ENCODE data around the gene TUT1. TPM values are rescaled to one million over a fixed set of nuclear protein-coding genes. Genes with fewer than 3 reads are reported as not detected.
A peak's percentile ranks its signal among the peaks of the same experiment; 100 is the strongest.

TUT1 gene
- total and polyA plus RNA-seq, 4 donors: 5.6 to 15.8 (median 13.7) TPM

DNA sequence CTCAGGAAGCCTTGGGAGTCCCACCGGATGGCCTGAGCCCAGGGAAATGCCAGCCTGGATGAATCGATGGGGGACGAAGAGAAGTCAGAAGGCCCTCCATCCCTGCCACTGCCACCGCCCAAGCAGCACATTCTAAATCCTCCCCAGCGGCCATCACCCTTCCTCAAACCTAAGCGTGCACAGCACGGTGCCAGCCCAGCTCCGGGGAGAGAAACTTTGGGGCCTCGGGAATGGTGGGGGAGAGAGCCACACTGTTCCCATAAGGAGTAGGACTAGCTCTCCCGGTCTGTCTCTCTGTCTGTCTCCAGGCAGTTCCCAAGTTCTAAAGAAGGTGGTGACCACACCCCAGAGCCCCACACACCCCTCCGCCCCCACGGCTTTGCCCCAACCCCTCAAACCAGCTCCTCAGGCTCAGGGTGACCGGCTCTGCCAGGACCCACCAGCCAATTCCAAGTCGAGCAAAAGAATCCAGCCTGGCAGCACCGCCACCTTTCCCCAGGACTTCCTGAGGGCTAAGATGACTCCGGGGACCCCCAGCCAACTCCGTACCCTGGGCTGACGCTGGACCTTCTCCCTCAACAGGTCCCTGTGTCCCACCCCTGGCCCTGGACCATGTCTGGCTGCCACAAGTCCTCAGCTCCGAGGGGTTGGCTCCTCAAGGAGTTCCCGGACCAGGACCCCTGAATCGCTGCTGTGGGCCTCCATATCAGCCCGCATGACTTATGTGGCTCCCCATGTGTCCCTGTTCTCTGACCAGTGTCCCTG is 47.5 kb downstream of the TUT1 start (continued):
- TF ChIP-seq, protein P1, sequence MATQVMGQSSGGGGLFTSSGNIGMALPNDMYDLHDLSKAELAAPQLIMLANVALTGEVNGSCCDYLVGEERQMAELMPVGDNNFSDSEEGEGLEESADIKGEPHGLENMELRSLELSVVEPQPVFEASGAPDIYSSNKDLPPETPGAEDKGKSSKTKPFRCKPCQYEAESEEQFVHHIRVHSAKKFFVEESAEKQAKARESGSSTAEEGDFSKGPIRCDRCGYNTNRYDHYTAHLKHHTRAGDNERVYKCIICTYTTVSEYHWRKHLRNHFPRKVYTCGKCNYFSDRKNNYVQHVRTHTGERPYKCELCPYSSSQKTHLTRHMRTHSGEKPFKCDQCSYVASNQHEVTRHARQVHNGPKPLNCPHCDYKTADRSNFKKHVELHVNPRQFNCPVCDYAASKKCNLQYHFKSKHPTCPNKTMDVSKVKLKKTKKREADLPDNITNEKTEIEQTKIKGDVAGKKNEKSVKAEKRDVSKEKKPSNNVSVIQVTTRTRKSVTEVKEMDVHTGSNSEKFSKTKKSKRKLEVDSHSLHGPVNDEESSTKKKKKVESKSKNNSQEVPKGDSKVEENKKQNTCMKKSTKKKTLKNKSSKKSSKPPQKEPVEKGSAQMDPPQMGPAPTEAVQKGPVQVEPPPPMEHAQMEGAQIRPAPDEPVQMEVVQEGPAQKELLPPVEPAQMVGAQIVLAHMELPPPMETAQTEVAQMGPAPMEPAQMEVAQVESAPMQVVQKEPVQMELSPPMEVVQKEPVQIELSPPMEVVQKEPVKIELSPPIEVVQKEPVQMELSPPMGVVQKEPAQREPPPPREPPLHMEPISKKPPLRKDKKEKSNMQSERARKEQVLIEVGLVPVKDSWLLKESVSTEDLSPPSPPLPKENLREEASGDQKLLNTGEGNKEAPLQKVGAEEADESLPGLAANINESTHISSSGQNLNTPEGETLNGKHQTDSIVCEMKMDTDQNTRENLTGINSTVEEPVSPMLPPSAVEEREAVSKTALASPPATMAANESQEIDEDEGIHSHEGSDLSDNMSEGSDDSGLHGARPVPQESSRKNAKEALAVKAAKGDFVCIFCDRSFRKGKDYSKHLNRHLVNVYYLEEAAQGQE (IDR thresholded peaks at IDR 0.05): no peak
- TF ChIP-seq, protein P2, sequence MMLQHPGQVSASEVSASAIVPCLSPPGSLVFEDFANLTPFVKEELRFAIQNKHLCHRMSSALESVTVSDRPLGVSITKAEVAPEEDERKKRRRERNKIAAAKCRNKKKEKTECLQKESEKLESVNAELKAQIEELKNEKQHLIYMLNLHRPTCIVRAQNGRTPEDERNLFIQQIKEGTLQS (IDR thresholded peaks at IDR 0.05): no peak
- TF ChIP-seq, protein P3, sequence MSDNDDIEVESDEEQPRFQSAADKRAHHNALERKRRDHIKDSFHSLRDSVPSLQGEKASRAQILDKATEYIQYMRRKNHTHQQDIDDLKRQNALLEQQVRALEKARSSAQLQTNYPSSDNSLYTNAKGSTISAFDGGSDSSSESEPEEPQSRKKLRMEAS (IDR thresholded peaks at IDR 0.05): no peak
- TF ChIP-seq SP1 (IDR thresholded peaks at IDR 0.05) (no peak), EGR1 (IDR thresholded peaks at IDR 0.05; ENCODE audit: low read depth in 2 of 2) (no peak)

DNA sequence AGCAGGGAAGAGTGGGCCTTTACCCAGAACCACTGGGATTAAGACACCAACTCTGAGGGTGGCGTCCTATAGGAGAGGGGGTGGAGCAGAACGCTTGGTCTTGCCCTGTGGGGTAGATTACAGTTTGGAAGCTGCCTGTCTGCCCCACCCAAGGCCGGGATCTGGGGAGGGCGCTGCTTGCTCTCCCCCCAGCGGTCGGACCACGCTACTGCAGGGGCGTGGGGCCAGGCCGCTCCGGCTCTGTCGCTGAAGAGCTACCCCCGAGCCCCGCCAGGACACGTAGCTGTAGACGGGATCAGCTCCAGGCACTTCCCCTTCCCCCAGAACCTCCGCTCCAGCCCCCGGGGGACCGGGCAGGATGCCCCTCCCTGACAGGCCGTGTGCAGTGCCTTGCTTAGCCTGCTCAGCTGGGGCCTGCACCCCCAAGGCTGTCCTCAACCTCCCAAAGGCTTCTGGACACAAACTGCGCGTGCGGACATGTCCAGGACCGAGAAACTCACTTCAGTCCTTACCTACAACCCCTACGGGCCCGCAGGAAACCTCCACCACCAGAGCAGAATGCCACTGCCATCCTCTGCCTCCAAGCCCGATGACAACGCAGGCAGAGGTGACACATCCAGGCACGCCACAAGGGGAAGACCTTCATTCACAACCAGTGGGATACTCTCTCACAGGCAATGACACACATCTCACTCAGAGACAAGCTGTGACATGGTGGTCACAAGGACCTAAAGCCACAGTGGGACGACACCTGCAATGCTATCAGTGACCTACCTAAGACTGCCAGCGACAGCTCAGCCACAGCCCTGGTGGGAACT is 48.4 kb downstream of the TUT1 start:
- Histone ChIP-seq H3K27ac (ENCODE audit: low read depth in 1 of 2, low read length in 2 of 2) (peak overlapping the region; percentile 72 to 94), H3K9me3 (ENCODE audit: control insufficient read depth in 4 of 4, low read length in 3 of 4) (no peaks in the 10 kb centered on the region), H3K36me3 (ENCODE audit: control insufficient read depth in 4 of 4, insufficient read depth in 3 of 4, low read depth in 1 of 4, low read length in 3 of 4) (no peaks in the 10 kb centered on the region), H3K4me1 (ENCODE audit: control insufficient read depth in 4 of 4, insufficient read depth in 4 of 4, low read length in 3 of 4) (peaks cover 20 to 86% (median 68%) of the 10 kb centered on the region in 4 donors), H3K9ac (ENCODE audit: low read depth in 1 of 2, low read length in 2 of 2) (peak overlapping the region in 1 of 2 donors; percentile 12), H3K4me3 (ENCODE audit: low read depth in 1 of 3, low read length in 3 of 3) (peak overlapping the region in 2 of 3 donors; percentile 34 to 91), H3K27me3 (ENCODE audit: control insufficient read depth in 4 of 4, insufficient read depth in 4 of 4, low read length in 3 of 4) (no peaks in the 10 kb centered on the region)
- peak; percentile 87 for DNase-seq (ENCODE audit: low spot score)
- WGBS: 9% methylated on average over 30 of the region's 30 CpGs
- TF ChIP-seq HNF4G (IDR thresholded peaks at IDR 0.05): no peak
- TF ChIP-seq TAF1 (conservative IDR thresholded peaks at IDR 0.05): no peak
- TF ChIP-seq NR2F2 (IDR thresholded peaks at IDR 0.05): no peak
- peak; percentile 87 to 92 for TF ChIP-seq RAD21 (IDR thresholded peaks at IDR 0.05)
- TF ChIP-seq, protein P4, sequence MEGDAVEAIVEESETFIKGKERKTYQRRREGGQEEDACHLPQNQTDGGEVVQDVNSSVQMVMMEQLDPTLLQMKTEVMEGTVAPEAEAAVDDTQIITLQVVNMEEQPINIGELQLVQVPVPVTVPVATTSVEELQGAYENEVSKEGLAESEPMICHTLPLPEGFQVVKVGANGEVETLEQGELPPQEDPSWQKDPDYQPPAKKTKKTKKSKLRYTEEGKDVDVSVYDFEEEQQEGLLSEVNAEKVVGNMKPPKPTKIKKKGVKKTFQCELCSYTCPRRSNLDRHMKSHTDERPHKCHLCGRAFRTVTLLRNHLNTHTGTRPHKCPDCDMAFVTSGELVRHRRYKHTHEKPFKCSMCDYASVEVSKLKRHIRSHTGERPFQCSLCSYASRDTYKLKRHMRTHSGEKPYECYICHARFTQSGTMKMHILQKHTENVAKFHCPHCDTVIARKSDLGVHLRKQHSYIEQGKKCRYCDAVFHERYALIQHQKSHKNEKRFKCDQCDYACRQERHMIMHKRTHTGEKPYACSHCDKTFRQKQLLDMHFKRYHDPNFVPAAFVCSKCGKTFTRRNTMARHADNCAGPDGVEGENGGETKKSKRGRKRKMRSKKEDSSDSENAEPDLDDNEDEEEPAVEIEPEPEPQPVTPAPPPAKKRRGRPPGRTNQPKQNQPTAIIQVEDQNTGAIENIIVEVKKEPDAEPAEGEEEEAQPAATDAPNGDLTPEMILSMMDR (IDR thresholded peaks at IDR 0.05; ENCODE audit: low read depth, low read length, missing input control): peak; percentile 97
- TF ChIP-seq, protein P1 (IDR thresholded peaks at IDR 0.05): no peak
- TF ChIP-seq FOXA2 (IDR thresholded peaks at IDR 0.05): no peak
- TF ChIP-seq RXRA (IDR thresholded peaks at IDR 0.05): no peak
- TF ChIP-seq, protein P2 (IDR thresholded peaks at IDR 0.05): no peak
- no peak for TF ChIP-seq GABPA (IDR thresholded peaks at IDR 0.05 in 1 of 2, conservative IDR thresholded peaks at IDR 0.05 in 1 of 2)
- no peak for TF ChIP-seq YY1 (IDR thresholded peaks at IDR 0.05)

Data from liver (tissue), 9 donors.